Spinal cord (tissue), 10 donors: ENCODE measurements around the gene UBQLN4. TPM values are rescaled to one million over a fixed set of nuclear protein-coding genes. Genes with fewer than 3 reads are reported as not detected.

ENCODE experiments used
- DNase-seq, 6 donors: peaks; one replicate each; pipeline versions ENCODE4 v3.0.0 to v3.0.0-alpha.2; 2013 to 2015; ENCODE audit warnings: low spot score in 6 of 6, low read depth in 4 of 6
- H3K27ac ChIP-seq: one replicate; pipeline ENCODE4 v1.5.1; 2013; ENCODE audit warnings: low read depth, low read length, control low read depth
- H3K27me3 ChIP-seq: one replicate; pipeline ENCODE4 v1.6.1; 2013; ENCODE audit warnings: low read length; ENCODE audit not compliant: control insufficient read depth, insufficient read depth
- H3K36me3 ChIP-seq: one replicate; pipeline ENCODE4 v1.6.1; 2013; ENCODE audit warnings: low read length; ENCODE audit not compliant: control insufficient read depth, insufficient read depth
- H3K4me1 ChIP-seq: one replicate; pipeline ENCODE4 v1.6.1; 2013; ENCODE audit warnings: low read length; ENCODE audit not compliant: control insufficient read depth, insufficient read depth
- H3K4me3 ChIP-seq: one replicate; pipeline ENCODE4 v1.5.1; 2013; ENCODE audit warnings: low read depth, low read length, control low read depth
- H3K9me3 ChIP-seq: one replicate; pipeline ENCODE4 v1.6.1; 2013; ENCODE audit warnings: low read length; ENCODE audit not compliant: control insufficient read depth, insufficient read depth
- WGBS: methylation state at CpG from one replicate; pipeline ENCODE4 v1.1.5; 2013; ENCODE audit warnings: missing lambda C conversion rate; ENCODE audit not compliant: insufficient coverage; 5-methylcytosine and 5-hydroxymethylcytosine counted together
- polyA plus RNA-seq, 2 donors: library from polyadenylated mRNA; unstranded; fragments of 120-200 nt; gene quantifications; one replicate each; pipeline ENCODE4 v1.2.1, GENCODE V29; 2013; ENCODE audit not compliant: insufficient read length in 2 of 2
- total RNA-seq, 2 donors: library from RNA; depleted of rRNA in 1 of 2; stranded (reverse); fragments of 120-200 nt in 1 of 2; fragments of >200 nt in 1 of 2; gene quantifications; one replicate each; pipeline versions ENCODE4 v1.2.3 to v1.2.4, GENCODE V29; 2013 to 2014
- donor health status: healthy.

Gene UBQLN4
- total and polyA plus RNA-seq, 4 donors = 20.5 to 76.2 (median 51.3) TPM

- Histone ChIP-seq H3K4me3 (no peak overlapping the region), H3K27ac (peak overlapping the region; percentile 54), H3K36me3 (peaks cover 42% of the 10 kb centered on the region), H3K9me3 (no peaks in the 10 kb centered on the region), H3K4me1 (no peaks in the 10 kb centered on the region), H3K27me3 (no peaks in the 10 kb centered on the region)
- WGBS = 62% methylated on average over 6 of the region's 7 CpGs
- DNase-seq = no peak
Observed at GRCh38 chr1:156006666-156007376, 46.8 kb downstream of the UBQLN4 start.

- no peak overlapping the region for H3K4me3 ChIP-seq
- peaks cover 26% of the 10 kb centered on the region for H3K36me3 ChIP-seq
- H3K27ac ChIP-seq = no peak overlapping the region
- peaks cover 11% of the 10 kb centered on the region for H3K4me1 ChIP-seq
- 76% methylated on average over 3 of the region's 4 CpGs for WGBS
- no peaks in the 10 kb centered on the region for H3K9me3 ChIP-seq
- H3K27me3 ChIP-seq = no peaks in the 10 kb centered on the region
- no peak for DNase-seq
Observed at GRCh38 chr1:156004843-156005584, 48.6 kb downstream of the UBQLN4 start.

- no peak for DNase-seq
- Histone ChIP-seq H3K4me1 (peaks cover 11% of the 10 kb centered on the region), H3K4me3 (no peak overlapping the region), H3K27ac (no peak overlapping the region), H3K36me3 (peaks cover 15% of the 10 kb centered on the region), H3K27me3 (no peaks in the 10 kb centered on the region), H3K9me3 (no peaks in the 10 kb centered on the region)
- no CpG with 5 or more reads among the region's 2 CpGs for WGBS
Observed at GRCh38 chr1:156003923-156004188, 49.7 kb downstream of the UBQLN4 start.

- H3K36me3 ChIP-seq = peaks cover 4% of the 10 kb centered on the region
- H3K4me3 ChIP-seq = no peak overlapping the region
- DNase-seq = no peak
- no peak overlapping the region for H3K27ac ChIP-seq
- no CpG with 5 or more reads among the region's 3 CpGs for WGBS
- H3K4me1 ChIP-seq = peaks cover 11% of the 10 kb centered on the region
- no peaks in the 10 kb centered on the region for H3K27me3 ChIP-seq
- H3K9me3 ChIP-seq = no peaks in the 10 kb centered on the region
Observed at GRCh38 chr1:156002188-156002911, 51.2 kb downstream of the UBQLN4 start.

- no peaks in the 10 kb centered on the region for H3K9me3 ChIP-seq
- no peak overlapping the region for H3K4me3 ChIP-seq
- peaks cover under 1% of the 10 kb centered on the region for H3K36me3 ChIP-seq
- H3K27me3 ChIP-seq = no peaks in the 10 kb centered on the region
- 38% methylated on average over 1 of the region's 4 CpGs for WGBS
- H3K4me1 ChIP-seq = peaks cover 11% of the 10 kb centered on the region
- H3K27ac ChIP-seq = no peak overlapping the region
- peak in 1 of 6 donors; percentile 33 for DNase-seq
Observed at GRCh38 chr1:156001662-156002171, 51.9 kb downstream of the UBQLN4 start.

GRCh38 chr1:156001021-156001661 lies 52.5 kb downstream of the UBQLN4 start:
- no peak overlapping the region for H3K4me3 ChIP-seq
- no peaks in the 10 kb centered on the region for H3K27me3 ChIP-seq
- 65% methylated on average over 10 of the region's 10 CpGs for WGBS
- DNase-seq = no peak
- no peak overlapping the region for H3K27ac ChIP-seq
- no peaks in the 10 kb centered on the region for H3K9me3 ChIP-seq
- peaks cover 11% of the 10 kb centered on the region for H3K4me1 ChIP-seq
- no peaks in the 10 kb centered on the region for H3K36me3 ChIP-seq

- WGBS = no CpG with 5 or more reads among the region's 1 CpG
- DNase-seq = no peak
- Histone ChIP-seq H3K9me3 (no peaks in the 10 kb centered on the region), H3K27me3 (no peaks in the 10 kb centered on the region), H3K4me1 (peaks cover 11% of the 10 kb centered on the region), H3K4me3 (no peak overlapping the region), H3K36me3 (no peaks in the 10 kb centered on the region), H3K27ac (no peak overlapping the region)
Observed at GRCh38 chr1:155999964-156000363, 53.6 kb downstream of the UBQLN4 start.

- H3K27ac ChIP-seq = no peak overlapping the region
- no peaks in the 10 kb centered on the region for H3K36me3 ChIP-seq
- peaks cover 6% of the 10 kb centered on the region for H3K4me1 ChIP-seq
- no peak for DNase-seq
- 43% methylated on average over 1 of the region's 2 CpGs for WGBS
- no peaks in the 10 kb centered on the region for H3K27me3 ChIP-seq
- H3K9me3 ChIP-seq = no peaks in the 10 kb centered on the region
- no peak overlapping the region for H3K4me3 ChIP-seq
Observed at GRCh38 chr1:155996166-155996565, 57.4 kb downstream of the UBQLN4 start.

GRCh38 chr1:155993595-155993994 lies 60.0 kb downstream of the UBQLN4 start:
- 96% methylated on average over 2 of the region's 3 CpGs for WGBS
- no peak for DNase-seq

More at GRCh38 chr1:155993595-155993994, 60.0 kb downstream of the UBQLN4 start:
- Histone ChIP-seq H3K27me3 (no peaks in the 10 kb centered on the region), H3K9me3 (no peaks in the 10 kb centered on the region), H3K4me3 (no peak overlapping the region), H3K27ac (no peak overlapping the region), H3K4me1 (peaks cover 11% of the 10 kb centered on the region), H3K36me3 (no peaks in the 10 kb centered on the region)
